Measurements from ENCODE around the gene IGSF5.

Gene IGSF5

DNA sequence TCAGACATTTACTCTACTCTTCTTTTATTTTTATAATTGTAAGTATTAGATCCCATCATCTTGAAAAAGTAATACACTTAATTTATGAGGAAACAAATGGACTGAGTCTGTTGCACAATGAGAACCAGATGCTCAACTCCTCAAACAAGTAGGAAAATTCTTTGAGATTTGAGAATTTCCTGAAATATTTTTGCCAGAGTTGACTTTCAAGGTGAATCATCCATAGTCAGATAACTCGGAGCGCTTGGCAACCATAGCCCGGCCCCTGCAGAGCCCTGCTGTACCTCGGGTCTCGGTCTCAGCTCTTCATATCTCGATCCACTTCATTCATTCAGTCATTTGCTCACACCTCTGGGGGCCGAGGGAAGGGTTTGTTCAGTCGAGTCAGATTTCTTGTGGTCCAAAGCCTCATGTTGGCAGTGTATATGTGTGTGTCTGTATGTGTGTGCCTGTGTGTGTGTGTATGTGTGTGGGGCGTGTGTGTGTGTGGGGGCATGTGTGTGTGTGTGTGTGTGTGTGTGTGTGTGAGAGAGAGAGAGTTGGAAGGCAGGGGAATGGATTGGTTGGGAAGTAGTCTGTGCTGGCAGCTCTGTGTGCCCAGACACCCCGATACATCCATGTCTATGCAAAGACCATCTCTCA lies 104.2 kb downstream of the IGSF5 start:
- Histone ChIP-seq H3K4me1 (ENCODE audit: insufficient read depth, poor library complexity, severe bottlenecking) (no peaks in the 10 kb centered on the region), H3K27ac (ENCODE audit: poor library complexity, severe bottlenecking) (no peak overlapping the region), H3K9me3 (ENCODE audit: severe bottlenecking) (no peaks in the 10 kb centered on the region), H3K36me3 (ENCODE audit: low read depth) (no peaks in the 10 kb centered on the region), H3K4me3 (ENCODE audit: severe bottlenecking) (no peak overlapping the region), H3K27me3 (ENCODE audit: insufficient read depth, poor library complexity, severe bottlenecking) (no peaks in the 10 kb centered on the region)
- TF ChIP-seq, protein P1, sequence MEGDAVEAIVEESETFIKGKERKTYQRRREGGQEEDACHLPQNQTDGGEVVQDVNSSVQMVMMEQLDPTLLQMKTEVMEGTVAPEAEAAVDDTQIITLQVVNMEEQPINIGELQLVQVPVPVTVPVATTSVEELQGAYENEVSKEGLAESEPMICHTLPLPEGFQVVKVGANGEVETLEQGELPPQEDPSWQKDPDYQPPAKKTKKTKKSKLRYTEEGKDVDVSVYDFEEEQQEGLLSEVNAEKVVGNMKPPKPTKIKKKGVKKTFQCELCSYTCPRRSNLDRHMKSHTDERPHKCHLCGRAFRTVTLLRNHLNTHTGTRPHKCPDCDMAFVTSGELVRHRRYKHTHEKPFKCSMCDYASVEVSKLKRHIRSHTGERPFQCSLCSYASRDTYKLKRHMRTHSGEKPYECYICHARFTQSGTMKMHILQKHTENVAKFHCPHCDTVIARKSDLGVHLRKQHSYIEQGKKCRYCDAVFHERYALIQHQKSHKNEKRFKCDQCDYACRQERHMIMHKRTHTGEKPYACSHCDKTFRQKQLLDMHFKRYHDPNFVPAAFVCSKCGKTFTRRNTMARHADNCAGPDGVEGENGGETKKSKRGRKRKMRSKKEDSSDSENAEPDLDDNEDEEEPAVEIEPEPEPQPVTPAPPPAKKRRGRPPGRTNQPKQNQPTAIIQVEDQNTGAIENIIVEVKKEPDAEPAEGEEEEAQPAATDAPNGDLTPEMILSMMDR (IDR thresholded peaks at IDR 0.05; ENCODE audit: poor library complexity, severe bottlenecking) = no peak
- no peak for DNase-seq (ENCODE audit: low spot score)
- ATAC-seq (ENCODE audit: low read depth) = no peak

DNA sequence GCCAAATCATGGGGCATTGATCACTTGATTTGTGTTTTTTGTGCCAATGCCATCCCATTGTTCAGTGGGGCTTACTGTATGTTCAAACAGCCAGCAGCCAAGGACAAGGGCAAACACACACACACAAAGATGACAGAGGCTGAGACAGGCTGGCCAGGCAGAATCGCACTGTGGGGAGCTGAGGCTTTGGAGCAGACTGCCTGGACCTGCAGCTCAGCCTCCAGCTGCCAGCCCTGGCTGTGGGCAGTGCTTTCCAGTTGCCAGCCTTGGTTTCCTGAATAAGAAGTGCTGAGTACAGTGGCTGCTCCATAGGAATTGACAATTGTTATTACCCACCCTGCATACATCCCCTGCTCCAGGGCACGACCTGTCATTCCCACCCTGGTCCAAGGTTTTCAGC lies 105.3 kb downstream of the IGSF5 start:
- DNase-seq (ENCODE audit: low spot score) = no peak
- Histone ChIP-seq H3K27ac (ENCODE audit: poor library complexity, severe bottlenecking) (no peak overlapping the region), H3K4me1 (ENCODE audit: insufficient read depth, poor library complexity, severe bottlenecking) (no peaks in the 10 kb centered on the region), H3K4me3 (ENCODE audit: severe bottlenecking) (no peak overlapping the region), H3K36me3 (ENCODE audit: low read depth) (no peaks in the 10 kb centered on the region), H3K9me3 (ENCODE audit: severe bottlenecking) (no peaks in the 10 kb centered on the region), H3K27me3 (ENCODE audit: insufficient read depth, poor library complexity, severe bottlenecking) (no peaks in the 10 kb centered on the region)
- no peak for ATAC-seq (ENCODE audit: low read depth)
- TF ChIP-seq, protein P1 (IDR thresholded peaks at IDR 0.05; ENCODE audit: poor library complexity, severe bottlenecking) = no peak

- DNase-seq (ENCODE audit: low spot score) (no peak), ATAC-seq (ENCODE audit: low read depth) (no peak)
- TF ChIP-seq, protein P1 (IDR thresholded peaks at IDR 0.05; ENCODE audit: poor library complexity, severe bottlenecking) = no peak
- Histone ChIP-seq H3K4me3 (ENCODE audit: severe bottlenecking) (no peak overlapping the region), H3K9me3 (ENCODE audit: severe bottlenecking) (no peaks in the 10 kb centered on the region), H3K27ac (ENCODE audit: poor library complexity, severe bottlenecking) (no peak overlapping the region), H3K27me3 (ENCODE audit: insufficient read depth, poor library complexity, severe bottlenecking) (no peaks in the 10 kb centered on the region), H3K36me3 (ENCODE audit: low read depth) (no peaks in the 10 kb centered on the region), H3K4me1 (ENCODE audit: insufficient read depth, poor library complexity, severe bottlenecking) (no peaks in the 10 kb centered on the region)
Observed at GRCh38 chr21:39851002-39851618, 106.1 kb downstream of the IGSF5 start.

Measured in RWPE2 (cell line).